Measurements from ENCODE around the gene ANAPC7. TPM values are rescaled to one million over a fixed set of nuclear protein-coding genes. Genes with fewer than 3 reads are reported as not detected.

ANAPC7 gene
- total and polyA plus RNA-seq, 2 of the 13 experiments (the other 11 are each of a cell fraction or from before 2014, with no cell fraction given): 40.0 to 69.1 TPM

DNA sequence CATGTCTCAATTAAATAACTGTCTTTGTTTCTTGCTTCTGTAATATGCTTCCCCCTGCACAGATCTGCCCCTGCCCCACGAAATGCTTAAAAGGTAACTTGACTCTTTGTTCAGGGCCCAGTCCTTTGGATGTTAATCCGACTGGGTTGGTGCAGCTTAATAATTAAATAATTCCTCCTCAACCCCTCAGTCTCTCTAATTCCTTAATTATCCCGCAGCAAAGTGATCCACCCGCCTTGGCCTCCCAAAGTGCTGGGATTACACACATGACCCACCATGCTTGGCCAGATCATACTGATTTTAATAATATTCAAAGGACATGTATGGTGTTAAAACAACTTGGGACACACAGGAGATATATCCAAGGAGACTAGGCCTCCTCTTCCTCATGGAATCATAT, 18.2 kb upstream of the ANAPC7 start (continued):
- TF ChIP-seq, protein P1, sequence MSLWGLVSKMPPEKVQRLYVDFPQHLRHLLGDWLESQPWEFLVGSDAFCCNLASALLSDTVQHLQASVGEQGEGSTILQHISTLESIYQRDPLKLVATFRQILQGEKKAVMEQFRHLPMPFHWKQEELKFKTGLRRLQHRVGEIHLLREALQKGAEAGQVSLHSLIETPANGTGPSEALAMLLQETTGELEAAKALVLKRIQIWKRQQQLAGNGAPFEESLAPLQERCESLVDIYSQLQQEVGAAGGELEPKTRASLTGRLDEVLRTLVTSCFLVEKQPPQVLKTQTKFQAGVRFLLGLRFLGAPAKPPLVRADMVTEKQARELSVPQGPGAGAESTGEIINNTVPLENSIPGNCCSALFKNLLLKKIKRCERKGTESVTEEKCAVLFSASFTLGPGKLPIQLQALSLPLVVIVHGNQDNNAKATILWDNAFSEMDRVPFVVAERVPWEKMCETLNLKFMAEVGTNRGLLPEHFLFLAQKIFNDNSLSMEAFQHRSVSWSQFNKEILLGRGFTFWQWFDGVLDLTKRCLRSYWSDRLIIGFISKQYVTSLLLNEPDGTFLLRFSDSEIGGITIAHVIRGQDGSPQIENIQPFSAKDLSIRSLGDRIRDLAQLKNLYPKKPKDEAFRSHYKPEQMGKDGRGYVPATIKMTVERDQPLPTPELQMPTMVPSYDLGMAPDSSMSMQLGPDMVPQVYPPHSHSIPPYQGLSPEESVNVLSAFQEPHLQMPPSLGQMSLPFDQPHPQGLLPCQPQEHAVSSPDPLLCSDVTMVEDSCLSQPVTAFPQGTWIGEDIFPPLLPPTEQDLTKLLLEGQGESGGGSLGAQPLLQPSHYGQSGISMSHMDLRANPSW (CRISPR knock-in tag; IDR thresholded peaks at IDR 0.05; ENCODE audit: borderline replicate concordance): no peak

DNA sequence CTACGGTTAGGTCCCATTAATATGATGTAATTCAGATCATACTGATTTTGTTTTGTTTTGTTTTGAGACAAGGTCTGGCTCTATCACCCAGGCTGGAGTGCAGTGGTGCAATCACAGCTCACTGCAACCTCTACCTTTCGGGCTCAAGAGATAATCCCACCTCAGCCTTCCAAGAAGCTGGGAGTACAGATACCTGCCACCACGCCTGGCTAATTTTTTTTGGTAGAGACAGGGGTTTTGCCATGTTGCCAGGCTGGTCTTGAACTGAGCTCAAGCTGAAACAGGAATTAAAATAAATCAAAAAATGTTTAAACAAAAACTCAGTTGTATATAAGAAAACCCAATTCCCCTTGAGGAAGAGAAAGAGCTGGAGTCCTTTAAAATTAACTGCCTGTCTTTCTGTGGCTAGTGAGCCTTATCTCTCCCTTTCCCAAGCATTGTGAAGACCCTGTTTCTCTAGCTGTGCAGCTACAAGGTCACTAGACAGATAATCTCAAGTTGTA, 17.7 kb upstream of the ANAPC7 start:
- FAIRE-seq (no peak), DNase-seq (ENCODE audit: low spot score) (no peak), ATAC-seq (no peak)
- TF ChIP-seq, protein P2, sequence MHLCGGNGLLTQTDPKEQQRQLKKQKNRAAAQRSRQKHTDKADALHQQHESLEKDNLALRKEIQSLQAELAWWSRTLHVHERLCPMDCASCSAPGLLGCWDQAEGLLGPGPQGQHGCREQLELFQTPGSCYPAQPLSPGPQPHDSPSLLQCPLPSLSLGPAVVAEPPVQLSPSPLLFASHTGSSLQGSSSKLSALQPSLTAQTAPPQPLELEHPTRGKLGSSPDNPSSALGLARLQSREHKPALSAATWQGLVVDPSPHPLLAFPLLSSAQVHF (CRISPR knock-in tag; IDR thresholded peaks at IDR 0.05): no peak
- no peak for TF ChIP-seq PRMT3 (CRISPR knock-in tag; IDR thresholded peaks at IDR 0.05; ENCODE audit: borderline replicate concordance, low read depth)
- no peak for TF ChIP-seq HCFC1 (IDR thresholded peaks at IDR 0.05; ENCODE audit: low read depth, low read length)
- no peak for TF ChIP-seq ZNF121 (CRISPR knock-in tag; IDR thresholded peaks at IDR 0.05)
- no peak for TF ChIP-seq ZFP36 (IDR thresholded peaks at IDR 0.05; ENCODE audit: borderline replicate concordance, low read depth, low read length, partially characterized antibody)
- TF ChIP-seq, protein P3, sequence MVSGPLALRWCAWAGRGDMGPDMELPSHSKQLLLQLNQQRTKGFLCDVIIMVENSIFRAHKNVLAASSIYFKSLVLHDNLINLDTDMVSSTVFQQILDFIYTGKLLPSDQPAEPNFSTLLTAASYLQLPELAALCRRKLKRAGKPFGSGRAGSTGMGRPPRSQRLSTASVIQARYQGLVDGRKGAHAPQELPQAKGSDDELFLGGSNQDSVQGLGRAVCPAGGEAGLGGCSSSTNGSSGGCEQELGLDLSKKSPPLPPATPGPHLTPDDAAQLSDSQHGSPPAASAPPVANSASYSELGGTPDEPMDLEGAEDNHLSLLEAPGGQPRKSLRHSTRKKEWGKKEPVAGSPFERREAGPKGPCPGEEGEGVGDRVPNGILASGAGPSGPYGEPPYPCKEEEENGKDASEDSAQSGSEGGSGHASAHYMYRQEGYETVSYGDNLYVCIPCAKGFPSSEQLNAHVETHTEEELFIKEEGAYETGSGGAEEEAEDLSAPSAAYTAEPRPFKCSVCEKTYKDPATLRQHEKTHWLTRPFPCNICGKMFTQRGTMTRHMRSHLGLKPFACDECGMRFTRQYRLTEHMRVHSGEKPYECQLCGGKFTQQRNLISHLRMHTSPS (CRISPR knock-in tag; IDR thresholded peaks at IDR 0.05; ENCODE audit: low read depth): no peak
- no peak for TF ChIP-seq NFKB2 (CRISPR knock-in tag; IDR thresholded peaks at IDR 0.05; ENCODE audit: borderline replicate concordance)
- TF ChIP-seq DNMT3B (CRISPR knock-in tag; conservative IDR thresholded peaks at IDR 0.05): no peak
- no peaks in the 10 kb centered on the region for H3K27me3 ChIP-seq (ENCODE audit: control insufficient read depth in 1 of 2, insufficient read depth in 2 of 2, low read length in 2 of 2)
- no peak overlapping the region for H3K9ac ChIP-seq (ENCODE audit: insufficient read depth, low read depth, low read length)
- no peak overlapping the region for H3K4me2 ChIP-seq (ENCODE audit: low read depth, low read length)
- no peak overlapping the region for H3K4me3 ChIP-seq (replicated peaks in 1 of 3; ENCODE audit: insufficient read depth in 1 of 3, low read depth in 2 of 3, low read length in 3 of 3)
- in situ Hi-C loops (cut with HindIII; ENCODE audit: extremely low pct_ligation_motif_present, low pct_unique_long_range_greater_than_20kb): no loop called here
- H4K20me1 ChIP-seq (ENCODE audit: insufficient read depth, low read length): no peaks in the 10 kb centered on the region
- no peaks in the 10 kb centered on the region for H3K79me2 ChIP-seq (ENCODE audit: insufficient read depth, low read length)
- BruUV-seq (replicated peaks): no TSS peak
- H2AFZ ChIP-seq (ENCODE audit: low read length): no peak overlapping the region
- WGBS (ENCODE audit: low lambda C conversion rate): 36% methylated on average over 3 of the region's 3 CpGs
- peaks cover 23% of the 10 kb centered on the region for H3K4me1 ChIP-seq (ENCODE audit: insufficient read depth, low read length)
- intact Hi-C loops (cut with micrococcal nuclease; ENCODE audit: unreplicated experiment): no loop called here
- H3K27ac ChIP-seq (ENCODE audit: extremely low read length, insufficient read depth, low read length): no peak overlapping the region
- POLR2A ChIA-PET: interaction anchor here (0.6 kb wide), 1 partner anchor 21 kb away, joined by 3 read pairs; no protein-coding TSS in a partner anchor
- H3K36me3 ChIP-seq (replicated peaks in 1 of 2; ENCODE audit: control insufficient read depth in 1 of 2, insufficient read depth in 2 of 2, low read length in 2 of 2): no peaks in the 10 kb centered on the region
- CTCF ChIA-PET (ENCODE audit: low intra/inter-chr PET ratio, low total read pairs): no interaction called here
- H3K9me3 ChIP-seq (ENCODE audit: low read length): no peaks in the 10 kb centered on the region

Data from HepG2 (cell line).